Superior temporal gyrus (tissue), 1 donor: ENCODE data around the gene ASTN2.

Experiments
- DNase-seq: peaks from one replicate; pipeline ENCODE4 v3.0.0-alpha.2; 2016; ENCODE audit errors: extremely low spot score

The ASTN2 gene

GRCh38 chr9:116954731-116955130, 460.1 kb downstream of the ASTN2 start:
- DNase-seq = no peak

GRCh38 chr9:116953271-116953670, 461.6 kb downstream of the ASTN2 start:
- no peak for DNase-seq

- DNase-seq = no peak
Observed at GRCh38 chr9:116952436-116952810, 462.4 kb downstream of the ASTN2 start.

- DNase-seq = no peak
Observed at GRCh38 chr9:116951588-116952435, 463.0 kb downstream of the ASTN2 start.

- no peak for DNase-seq
Observed at GRCh38 chr9:116945817-116946216, 469.0 kb downstream of the ASTN2 start.

GRCh38 chr9:116944714-116945534, 469.9 kb downstream of the ASTN2 start:
- DNase-seq = no peak

- no peak for DNase-seq
Observed at GRCh38 chr9:116943970-116944369, 470.9 kb downstream of the ASTN2 start.

- DNase-seq = no peak
Observed at GRCh38 chr9:116942593-116943061, 472.2 kb downstream of the ASTN2 start.

GRCh38 chr9:116941266-116941665, 473.6 kb downstream of the ASTN2 start:
- DNase-seq = no peak

GRCh38 chr9:116940614-116941215, 474.1 kb downstream of the ASTN2 start:
- DNase-seq = no peak

- DNase-seq = no peak
Observed at GRCh38 chr9:116939614-116940013, 475.2 kb downstream of the ASTN2 start.

- DNase-seq = no peak
Observed at GRCh38 chr9:116939161-116939560, 475.7 kb downstream of the ASTN2 start.

GRCh38 chr9:116937361-116937760, 477.5 kb downstream of the ASTN2 start:
- no peak for DNase-seq

GRCh38 chr9:116935149-116935897, 479.5 kb downstream of the ASTN2 start:
- DNase-seq = no peak

GRCh38 chr9:116934131-116934530, 480.7 kb downstream of the ASTN2 start:
- no peak for DNase-seq

- no peak for DNase-seq
Observed at GRCh38 chr9:116933251-116933650, 481.6 kb downstream of the ASTN2 start.

GRCh38 chr9:116929621-116930020, 485.2 kb downstream of the ASTN2 start:
- no peak for DNase-seq

- DNase-seq = no peak
Observed at GRCh38 chr9:116928884-116929283, 486.0 kb downstream of the ASTN2 start.

GRCh38 chr9:116928289-116928688, 486.6 kb downstream of the ASTN2 start:
- DNase-seq = no peak

GRCh38 chr9:116927726-116928125, 487.1 kb downstream of the ASTN2 start:
- no peak for DNase-seq

GRCh38 chr9:116925121-116925520, 489.7 kb downstream of the ASTN2 start:
- DNase-seq = no peak
